NCI-H1930 (cell line): ENCODE results near the gene STX8.
"Not testable (repeated sequence)": the region's sequence is repeated elsewhere in the genome, so short reads cannot be mapped to it uniquely, and the experiment has no call there.

Experiments
- DNase-seq, 2 experiments: peaks; one replicate each; lab custom pipeline; 2025; lab: John Stamatoyannopoulos, UW

The STX8 gene

DNA sequence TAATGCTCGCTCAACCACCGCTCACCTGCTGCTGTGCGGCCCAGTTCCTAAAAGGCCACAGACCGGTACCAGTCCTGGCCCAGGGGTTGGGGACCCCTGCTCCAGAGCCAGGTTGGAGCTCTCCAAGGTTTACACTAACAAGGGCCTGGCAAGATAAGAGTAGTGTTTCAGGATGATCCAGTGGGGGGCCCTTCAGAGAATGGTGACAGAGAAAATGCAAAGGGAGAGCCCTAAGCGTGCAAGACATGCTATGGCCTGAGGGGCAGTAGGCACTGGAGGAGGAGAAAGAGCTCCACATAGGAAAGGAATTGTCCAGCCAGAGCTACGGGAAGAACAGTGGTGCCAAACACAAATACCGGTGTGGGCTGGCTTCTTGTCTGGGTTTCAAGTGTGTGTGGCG lies 233.4 kb downstream of the STX8 start:
- DNase-seq: no peak

GRCh38 chr17:9339958-9340357 lies 235.7 kb downstream of the STX8 start:
- no peak for DNase-seq

DNA sequence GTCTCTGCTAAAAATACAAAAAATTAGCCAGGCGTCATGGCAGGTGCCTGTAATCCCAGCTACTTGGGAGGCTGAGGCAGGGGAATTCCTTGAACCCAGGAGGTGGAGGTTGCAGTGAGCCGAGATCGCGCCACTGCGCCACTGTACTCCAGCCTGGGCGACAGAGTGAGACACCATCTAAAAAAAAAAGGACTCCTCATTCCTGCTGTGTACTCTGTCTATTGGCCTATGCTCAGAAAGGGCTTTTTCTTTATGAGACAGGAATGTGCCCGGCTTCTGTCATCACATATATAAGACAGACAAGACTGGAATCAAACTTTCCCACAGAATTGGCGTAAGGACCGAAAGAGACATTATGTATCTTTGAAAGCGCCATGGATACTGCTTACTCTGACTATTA lies 236.1 kb downstream of the STX8 start:
- DNase-seq: not testable (repeated sequence)

GRCh38 chr17:9336817-9337216 lies 238.8 kb downstream of the STX8 start:
- DNase-seq: no peak

GRCh38 chr17:9334536-9335446 lies 240.8 kb downstream of the STX8 start:
- DNase-seq: no peak

- no peak for DNase-seq
Measured at GRCh38 chr17:9332132-9332494, 243.5 kb downstream of the STX8 start.

- no peak for DNase-seq
Measured at GRCh38 chr17:9331279-9332131, 244.1 kb downstream of the STX8 start.

DNA sequence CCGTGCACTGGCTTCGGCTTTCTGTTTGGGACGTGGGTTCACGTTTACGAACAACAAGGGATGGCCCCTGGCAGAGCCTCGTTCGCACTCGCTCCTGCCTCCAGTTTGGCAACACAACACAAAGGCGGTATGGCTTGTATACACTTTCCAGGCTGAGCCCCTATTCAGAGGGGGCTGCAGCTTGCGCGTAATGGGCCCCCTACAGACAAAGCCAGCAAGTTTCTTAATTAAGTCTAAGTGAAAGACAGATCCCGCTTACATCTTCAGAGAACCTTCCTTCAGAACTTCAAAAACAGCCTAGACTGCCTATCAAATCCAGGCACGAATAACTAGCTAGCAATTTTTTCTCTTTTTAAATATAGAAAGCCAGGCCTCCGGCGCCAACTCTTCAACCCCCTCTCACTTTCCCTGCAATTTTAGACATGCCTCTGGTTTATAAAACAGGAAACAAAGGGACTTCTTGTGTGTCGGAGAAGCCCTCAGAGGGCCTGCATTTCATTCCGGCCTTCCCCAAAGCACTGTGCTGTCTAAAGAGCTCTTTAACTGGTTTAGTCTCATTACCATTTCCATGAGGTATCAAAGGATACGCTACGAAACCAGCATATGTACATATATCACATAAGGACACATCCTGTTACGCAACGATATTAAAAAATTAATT lies 244.9 kb downstream of the STX8 start:
- no peak for DNase-seq

DNA sequence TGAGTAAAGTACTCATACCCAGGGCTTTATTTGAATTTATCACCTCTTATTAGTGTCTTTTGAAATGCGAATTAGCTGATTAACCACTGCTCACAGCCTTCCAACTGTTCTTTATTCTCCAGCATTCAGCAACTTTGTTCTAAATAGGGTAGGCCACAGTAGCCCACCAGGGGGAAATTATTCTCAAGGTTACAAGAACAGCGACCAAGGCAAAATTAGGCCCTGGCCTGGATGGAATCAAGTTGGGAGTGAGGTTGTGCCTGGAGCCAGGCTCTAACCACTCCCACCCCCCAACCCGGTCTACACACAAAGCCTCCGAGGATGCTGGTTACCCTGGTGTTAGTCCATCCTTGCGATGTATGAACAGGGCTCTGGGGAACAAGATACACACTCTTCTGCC lies 245.5 kb downstream of the STX8 start:
- no peak for DNase-seq

DNA sequence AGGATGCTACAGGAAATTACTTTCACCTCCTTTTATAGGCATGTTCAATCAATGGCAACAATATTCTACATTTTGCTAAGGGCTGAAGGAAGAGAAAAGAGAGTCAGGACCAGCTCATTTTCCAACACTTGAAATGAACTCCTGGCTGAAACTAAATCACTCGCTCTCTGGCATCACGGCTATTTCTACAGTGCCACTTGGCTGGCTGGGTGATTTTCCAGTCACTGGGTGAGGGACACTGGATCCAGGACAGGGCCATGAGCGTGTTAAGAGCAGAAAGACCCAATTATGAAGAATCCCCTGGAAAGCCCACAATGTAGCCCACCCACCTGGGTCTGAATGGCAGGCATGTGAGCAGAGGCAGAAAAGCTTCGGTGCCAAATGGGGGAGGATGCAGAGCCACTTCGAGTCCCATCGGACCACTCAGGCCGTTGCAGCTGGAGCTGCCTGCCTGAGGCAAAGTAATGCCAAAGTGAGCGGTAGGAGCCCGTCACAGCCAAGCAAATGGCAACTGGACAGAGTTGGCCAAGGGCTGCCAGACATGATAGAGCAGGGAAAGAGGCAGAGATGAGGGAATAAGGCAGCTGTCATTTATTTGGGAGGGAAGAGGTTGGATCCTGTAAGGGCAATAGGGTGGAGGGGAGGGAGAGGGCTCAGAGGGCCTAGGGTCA lies 246.2 kb downstream of the STX8 start:
- no peak for DNase-seq

DNA sequence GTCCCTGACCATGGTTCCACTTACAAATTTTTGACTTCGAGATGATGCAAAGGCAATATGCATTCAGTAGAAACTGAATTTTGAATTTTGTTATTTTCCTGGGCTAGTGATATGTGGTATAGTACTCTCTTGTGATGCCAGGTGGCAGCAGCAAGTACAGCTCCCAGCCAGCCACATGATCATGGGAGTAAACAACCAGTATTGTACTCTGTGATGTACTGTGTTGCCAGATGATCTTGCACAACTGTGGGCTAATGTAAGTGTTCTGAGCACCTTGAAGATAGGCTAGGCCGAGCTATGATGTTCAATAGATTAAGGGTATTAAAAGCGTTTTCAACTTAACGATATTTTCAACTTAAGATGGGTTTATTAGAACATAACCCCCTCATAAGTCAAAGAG lies 250.8 kb downstream of the STX8 start:
- DNase-seq: no peak

DNA sequence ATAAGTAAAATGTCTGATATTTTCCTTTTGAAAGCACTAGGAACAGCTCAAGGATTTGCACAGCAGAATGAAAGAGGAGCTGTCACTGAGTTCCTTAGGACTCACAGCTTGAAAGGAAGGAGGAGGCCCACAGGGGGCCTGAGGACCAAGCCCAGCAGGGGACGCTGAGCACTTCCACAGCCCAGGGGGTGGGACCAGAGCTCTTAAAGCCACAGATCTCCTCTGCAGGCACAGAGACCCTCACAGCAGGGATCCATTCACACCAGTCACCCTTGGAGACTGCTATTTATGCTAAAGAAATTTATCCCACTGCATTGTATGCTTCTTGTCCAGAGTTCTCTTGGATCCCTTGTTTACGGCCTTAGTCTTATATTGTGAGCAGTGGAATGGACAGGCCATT lies 253.3 kb downstream of the STX8 start:
- no peak for DNase-seq

- no peak for DNase-seq
Measured at GRCh38 chr17:9321890-9322289, 253.7 kb downstream of the STX8 start.

DNA sequence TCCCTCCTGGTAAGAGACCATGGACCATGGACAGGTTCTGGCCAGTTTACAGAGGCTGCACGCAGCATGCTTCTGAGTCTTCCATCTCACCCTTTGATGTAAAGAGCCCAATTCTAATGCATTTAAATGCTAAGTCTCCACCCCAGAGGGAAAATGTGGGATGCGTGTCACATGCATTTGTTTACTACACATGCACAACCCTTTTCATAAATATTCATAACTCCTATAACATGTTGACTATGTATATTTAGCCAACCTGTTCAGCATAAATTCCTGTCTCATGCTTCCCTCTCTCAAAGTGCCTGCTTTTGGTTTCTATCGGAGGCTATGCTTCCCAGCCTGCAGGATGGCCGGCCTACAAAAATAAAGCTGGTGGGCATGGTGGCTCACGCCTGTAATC lies 260.3 kb downstream of the STX8 start:
- no peak for DNase-seq

DNA sequence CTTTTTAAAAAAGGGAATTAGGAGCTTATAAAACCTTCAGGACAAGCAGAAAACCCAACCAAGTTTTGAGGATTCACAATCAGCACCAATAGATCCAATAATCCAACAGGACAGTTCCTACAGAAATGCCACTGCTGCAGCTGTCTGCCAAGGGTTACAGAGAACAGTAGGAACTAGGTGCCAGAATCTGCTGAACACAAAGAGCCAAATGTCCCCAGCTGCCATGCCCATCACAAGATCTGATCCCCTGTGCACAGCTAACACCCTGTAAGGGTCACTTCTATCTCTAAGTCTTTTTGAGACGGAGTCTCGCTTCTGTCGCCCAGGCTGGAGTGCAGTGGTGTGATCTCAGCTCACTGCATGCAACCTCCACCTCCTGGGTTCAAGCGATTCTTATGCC lies 262.3 kb downstream of the STX8 start:
- DNase-seq: no peak

DNA sequence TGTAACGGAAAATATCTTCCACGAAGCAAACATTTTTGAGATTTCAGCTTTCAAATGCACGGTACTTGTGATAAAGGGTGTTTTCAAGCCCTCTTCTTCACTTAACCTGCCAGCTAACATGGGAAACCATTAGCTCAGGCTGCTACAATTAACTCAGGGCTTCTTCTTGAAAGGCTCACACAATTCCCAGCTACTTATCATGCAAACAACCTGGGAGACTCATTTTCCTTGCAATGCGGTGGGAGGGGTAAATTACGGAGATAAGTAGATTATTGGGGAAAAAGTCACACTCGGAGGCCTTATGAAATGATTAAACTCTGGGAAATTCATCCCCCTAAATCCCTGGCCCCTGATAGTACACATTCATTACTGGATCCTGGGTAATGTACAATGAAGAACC lies 266.4 kb downstream of the STX8 start:
- no peak for DNase-seq

GRCh38 chr17:9308069-9308468 lies 267.6 kb downstream of the STX8 start:
- DNase-seq: no peak

DNA sequence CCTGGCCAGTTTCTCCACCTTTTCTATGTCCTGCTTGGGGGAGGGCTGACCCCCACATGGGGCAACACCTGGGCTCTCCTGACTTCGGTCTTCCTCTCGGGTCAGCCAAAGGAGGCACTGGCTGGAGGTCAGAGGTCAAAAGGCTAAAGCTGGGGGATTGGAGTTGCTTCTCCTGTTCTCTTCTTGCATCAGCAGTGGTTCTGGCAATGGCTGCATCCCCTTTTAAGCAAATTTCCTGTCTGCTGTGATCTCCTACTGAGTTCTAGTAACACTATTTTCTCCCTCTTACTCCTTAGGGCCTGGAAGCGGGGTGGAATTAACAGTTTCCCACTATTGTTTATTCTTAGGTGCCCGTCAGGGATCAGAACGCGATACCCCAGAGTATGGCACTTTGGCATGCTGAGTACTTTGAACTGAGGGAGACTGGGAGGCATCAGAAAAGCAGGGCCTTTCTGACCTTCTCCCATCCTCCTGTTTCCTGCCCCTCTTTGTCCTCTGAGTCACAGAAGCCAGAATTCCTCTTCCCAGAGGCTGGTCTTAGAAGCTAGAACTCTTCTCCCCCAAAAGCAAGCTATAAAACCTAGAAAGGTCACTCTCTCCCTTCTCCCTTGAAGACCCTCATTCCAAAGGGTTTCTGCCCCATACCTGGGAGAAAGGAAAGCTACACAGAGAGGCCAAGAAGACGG lies 268.2 kb downstream of the STX8 start:
- no peak for DNase-seq

- no peak for DNase-seq
Measured at GRCh38 chr17:9306086-9306485, 269.5 kb downstream of the STX8 start.

- no peak for DNase-seq
Measured at GRCh38 chr17:9299695-9300094, 275.9 kb downstream of the STX8 start.

- DNase-seq: no peak
Measured at GRCh38 chr17:9298776-9299295, 276.8 kb downstream of the STX8 start.
